ENCODE measurements around the gene VEPH1.

The VEPH1 gene

DNA sequence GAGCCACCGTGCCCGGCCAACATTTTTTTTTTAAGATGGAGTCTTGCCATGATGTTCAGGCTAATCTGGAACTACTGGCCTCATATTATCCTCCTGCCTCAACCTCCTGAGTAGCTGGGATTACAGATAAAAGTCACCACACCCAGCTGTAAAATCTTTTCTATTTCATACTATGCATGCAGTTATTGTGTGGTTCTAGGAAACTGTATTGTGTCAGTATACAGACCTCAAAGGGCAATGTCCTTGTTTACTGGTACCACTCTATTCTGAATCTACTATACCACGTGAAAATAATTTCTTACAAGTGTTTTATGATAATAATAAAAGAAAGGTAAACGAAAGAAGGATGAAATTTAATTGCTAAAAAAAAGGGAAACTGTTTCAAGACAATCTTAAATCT lies 190.0 kb downstream of the VEPH1 start:
- TF ChIP-seq, protein P1, sequence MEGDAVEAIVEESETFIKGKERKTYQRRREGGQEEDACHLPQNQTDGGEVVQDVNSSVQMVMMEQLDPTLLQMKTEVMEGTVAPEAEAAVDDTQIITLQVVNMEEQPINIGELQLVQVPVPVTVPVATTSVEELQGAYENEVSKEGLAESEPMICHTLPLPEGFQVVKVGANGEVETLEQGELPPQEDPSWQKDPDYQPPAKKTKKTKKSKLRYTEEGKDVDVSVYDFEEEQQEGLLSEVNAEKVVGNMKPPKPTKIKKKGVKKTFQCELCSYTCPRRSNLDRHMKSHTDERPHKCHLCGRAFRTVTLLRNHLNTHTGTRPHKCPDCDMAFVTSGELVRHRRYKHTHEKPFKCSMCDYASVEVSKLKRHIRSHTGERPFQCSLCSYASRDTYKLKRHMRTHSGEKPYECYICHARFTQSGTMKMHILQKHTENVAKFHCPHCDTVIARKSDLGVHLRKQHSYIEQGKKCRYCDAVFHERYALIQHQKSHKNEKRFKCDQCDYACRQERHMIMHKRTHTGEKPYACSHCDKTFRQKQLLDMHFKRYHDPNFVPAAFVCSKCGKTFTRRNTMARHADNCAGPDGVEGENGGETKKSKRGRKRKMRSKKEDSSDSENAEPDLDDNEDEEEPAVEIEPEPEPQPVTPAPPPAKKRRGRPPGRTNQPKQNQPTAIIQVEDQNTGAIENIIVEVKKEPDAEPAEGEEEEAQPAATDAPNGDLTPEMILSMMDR (IDR thresholded peaks at IDR 0.05): no peak

DNA sequence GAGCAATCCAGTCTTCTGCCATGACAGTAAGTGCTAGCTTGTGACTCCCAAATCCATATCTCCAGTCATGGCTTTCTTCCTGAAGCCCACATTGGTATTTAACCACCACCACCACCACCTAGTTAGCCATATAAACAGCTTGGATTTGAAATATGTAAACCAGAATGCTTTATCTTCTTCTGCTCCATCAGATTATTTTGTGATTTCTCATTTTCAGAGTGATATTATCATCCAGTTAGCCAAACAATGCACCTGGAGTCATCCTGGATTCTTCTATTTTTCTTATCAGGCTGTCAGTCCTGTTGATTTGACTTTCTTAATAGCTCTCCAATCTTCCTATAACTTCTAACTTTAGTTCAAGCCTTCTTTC lies 190.9 kb downstream of the VEPH1 start:
- TF ChIP-seq, protein P1 (IDR thresholded peaks at IDR 0.05): no peak

DNA sequence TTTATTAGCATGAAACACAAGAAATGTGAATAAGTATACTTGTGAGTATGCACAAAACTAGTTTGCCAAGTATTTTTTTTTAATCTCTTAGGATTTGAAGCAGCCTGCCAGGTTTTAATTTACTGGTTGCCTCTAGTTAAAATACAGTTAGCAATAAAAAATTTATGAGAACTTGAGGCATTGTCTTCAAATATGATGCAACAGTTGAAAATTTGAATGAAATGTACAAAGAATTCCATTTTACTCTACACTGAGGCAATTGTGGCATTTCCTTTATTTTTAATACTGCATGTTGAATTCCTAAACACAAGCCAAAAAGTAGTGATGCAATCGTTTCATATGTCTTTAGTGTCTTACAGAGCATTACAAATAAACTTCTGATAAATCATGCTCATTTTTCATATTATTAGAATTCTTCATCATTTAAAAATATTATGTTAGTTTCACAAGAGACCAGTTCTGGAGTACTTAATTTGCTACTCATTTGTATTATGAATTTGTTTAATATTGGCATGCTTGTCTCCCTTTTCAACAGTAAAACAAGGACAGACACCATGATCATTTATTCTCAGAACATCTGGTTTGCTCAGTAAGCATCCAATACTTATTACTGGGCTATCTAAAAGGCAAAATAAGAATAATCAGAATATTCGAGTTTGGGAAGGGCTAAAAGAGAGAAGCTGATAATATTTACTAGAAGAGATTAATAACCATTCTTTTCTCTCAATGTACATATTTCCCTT lies 191.4 kb downstream of the VEPH1 start:
- TF ChIP-seq, protein P1 (IDR thresholded peaks at IDR 0.05): no peak

DNA sequence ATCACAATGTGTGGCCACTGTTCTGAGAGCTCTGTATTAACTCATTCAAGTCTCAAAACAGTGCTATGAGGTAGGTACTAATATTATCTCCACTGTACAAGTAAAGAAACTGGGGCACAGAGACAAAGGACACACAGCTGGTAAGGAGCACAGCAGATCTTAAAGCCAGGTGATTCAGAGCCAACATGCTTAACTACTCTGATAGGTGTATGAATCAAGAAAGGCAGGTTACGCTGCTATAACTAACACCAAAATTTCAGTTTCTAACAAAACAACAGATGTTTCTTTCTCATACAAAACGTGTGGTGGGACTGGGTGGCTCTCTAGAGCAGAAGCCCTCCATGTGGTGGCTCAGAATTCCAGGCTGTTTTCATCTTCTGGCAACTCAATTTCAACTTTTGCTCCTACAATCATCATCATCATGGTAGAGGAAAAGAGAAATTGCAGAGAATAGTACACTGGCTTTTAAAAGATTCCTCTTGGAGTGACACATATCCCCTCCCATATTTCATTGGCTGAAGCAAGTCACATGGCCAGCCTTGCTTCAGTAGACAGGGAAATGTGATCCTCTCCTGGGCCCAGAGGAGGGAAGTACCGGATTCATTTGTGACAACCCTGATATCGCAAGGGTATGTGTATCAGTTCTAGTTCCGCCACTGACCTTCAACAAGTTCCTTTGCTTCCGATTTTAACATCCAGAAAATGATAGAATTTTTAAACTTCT lies 192.7 kb downstream of the VEPH1 start:
- TF ChIP-seq, protein P1 (IDR thresholded peaks at IDR 0.05): no peak

DNA sequence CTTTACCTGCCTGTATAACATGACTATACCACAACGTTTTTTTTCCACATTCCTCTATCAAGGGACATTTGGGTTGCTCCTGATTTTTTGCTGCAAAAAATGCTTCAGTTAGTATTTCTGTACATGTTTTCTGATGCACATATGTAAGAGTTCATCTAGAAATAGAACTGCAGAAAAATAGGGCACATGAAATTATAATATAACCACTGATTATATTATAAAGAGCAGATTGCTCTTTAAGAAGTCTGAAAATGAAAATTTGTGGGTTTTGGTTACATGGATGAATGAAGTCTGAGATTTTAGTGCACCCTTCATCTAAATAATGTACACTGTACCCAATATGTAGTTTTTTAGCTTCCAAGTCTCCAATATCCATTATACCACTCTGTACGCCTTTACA lies 196.7 kb downstream of the VEPH1 start:
- TF ChIP-seq, protein P1 (IDR thresholded peaks at IDR 0.05): no peak

DNA sequence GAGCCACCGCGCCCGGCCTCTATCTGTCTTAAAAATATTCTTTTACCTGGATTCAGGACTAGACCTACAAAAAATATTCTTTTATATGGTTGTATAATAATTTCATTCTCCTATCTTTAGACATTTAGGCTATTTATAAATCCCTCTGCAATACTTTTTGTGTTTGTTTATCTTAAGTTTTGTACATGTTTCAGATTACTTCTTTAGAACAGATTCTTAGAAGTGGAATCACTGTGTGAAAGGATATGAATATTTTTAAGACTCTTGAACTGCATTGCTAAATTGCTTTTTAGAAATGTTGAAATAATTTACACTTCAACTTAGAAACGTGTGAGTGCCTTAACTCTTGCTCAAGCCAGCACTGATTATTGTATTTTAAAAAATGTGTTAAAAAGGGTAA lies 197.8 kb downstream of the VEPH1 start:
- TF ChIP-seq, protein P1 (IDR thresholded peaks at IDR 0.05): no peak

DNA sequence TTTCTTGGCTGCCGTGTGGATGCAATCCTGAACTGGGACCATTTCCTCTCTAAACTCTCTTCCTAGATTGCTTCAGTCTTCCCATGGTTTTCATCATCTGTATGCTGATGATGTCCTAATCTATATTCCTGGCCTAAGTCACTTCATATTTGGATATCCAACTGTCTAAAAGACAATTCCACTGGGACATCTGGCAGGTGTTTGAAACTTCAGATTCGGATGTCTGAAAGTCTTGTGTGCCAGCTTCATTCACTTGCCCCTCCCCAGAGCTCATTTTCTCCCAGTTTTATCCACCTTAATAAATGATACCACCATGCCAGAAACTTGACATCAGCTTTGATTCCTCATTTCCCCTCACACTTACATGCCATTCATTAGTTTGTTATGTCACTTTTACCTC lies 201.5 kb downstream of the VEPH1 start:
- TF ChIP-seq, protein P1 (IDR thresholded peaks at IDR 0.05): no peak

Measured in LNCAP (cell line).